GM21529 (cell line): Measurements from ENCODE around the gene SLC26A11.
"Not testable (repeated sequence)": the region's sequence is repeated elsewhere in the genome, so short reads cannot be mapped to it uniquely, and the experiment has no call there.

Experiments used
- ATAC-seq: cut with Tn5 transposase; IDR thresholded peaks from one replicate; pipeline ENCODE4 v1.9.1; 2021; ENCODE audit not compliant: unreplicated experiment

The SLC26A11 gene

GRCh38 chr17:80195671-80196529, 24.3 kb upstream of the SLC26A11 start:
- ATAC-seq, result no peak

- no peak for ATAC-seq
Observed at GRCh38 chr17:80196652-80197051, 23.6 kb upstream of the SLC26A11 start.

GRCh38 chr17:80198144-80198661, 22.0 kb upstream of the SLC26A11 start:
- no peak for ATAC-seq

- ATAC-seq, result not testable (repeated sequence)
Observed at GRCh38 chr17:80199295-80199694, 20.9 kb upstream of the SLC26A11 start.

GRCh38 chr17:80201446-80201845, 18.8 kb upstream of the SLC26A11 start:
- ATAC-seq, result no peak

GRCh38 chr17:80202197-80202596, 18.0 kb upstream of the SLC26A11 start:
- ATAC-seq, result no peak

- no peak for ATAC-seq
Observed at GRCh38 chr17:80203471-80203963, 16.7 kb upstream of the SLC26A11 start.

GRCh38 chr17:80204626-80205468, 15.4 kb upstream of the SLC26A11 start:
- ATAC-seq, result no peak

GRCh38 chr17:80205811-80206210, 14.4 kb upstream of the SLC26A11 start:
- no peak for ATAC-seq

- no peak for ATAC-seq
Observed at GRCh38 chr17:80208050-80208449, 12.2 kb upstream of the SLC26A11 start.

- ATAC-seq, result no peak
Observed at GRCh38 chr17:80209765-80210164, 10.5 kb upstream of the SLC26A11 start.

GRCh38 chr17:80210348-80211108, 9.7 kb upstream of the SLC26A11 start:
- no peak for ATAC-seq

GRCh38 chr17:80212109-80212508, 8.1 kb upstream of the SLC26A11 start:
- no peak for ATAC-seq

GRCh38 chr17:80212511-80212910, 7.7 kb upstream of the SLC26A11 start:
- ATAC-seq, result no peak

- ATAC-seq, result no peak
Observed at GRCh38 chr17:80212962-80213642, 7.1 kb upstream of the SLC26A11 start.

- no peak for ATAC-seq
Observed at GRCh38 chr17:80213643-80213975, 6.6 kb upstream of the SLC26A11 start.

- ATAC-seq, result no peak
Observed at GRCh38 chr17:80214012-80214877, 6.0 kb upstream of the SLC26A11 start.

- ATAC-seq, result no peak
Observed at GRCh38 chr17:80214878-80215210, 5.4 kb upstream of the SLC26A11 start.
